GM18867 (cell line): ENCODE data around the gene TET3.

ENCODE experiments used
- ATAC-seq: cut with Tn5 transposase; IDR thresholded peaks from one replicate; pipeline ENCODE4 v1.9.1; 2021; ENCODE audit warnings: mild to moderate bottlenecking, moderate library complexity; ENCODE audit not compliant: unreplicated experiment

Gene TET3

GRCh38 chr2:73985308-73986084 lies 786 bp downstream of the TET3 start:
- peak; percentile 19 for ATAC-seq

GRCh38 chr2:73986085-73986681 lies 1.5 kb downstream of the TET3 start:
- ATAC-seq: no peak

DNA sequence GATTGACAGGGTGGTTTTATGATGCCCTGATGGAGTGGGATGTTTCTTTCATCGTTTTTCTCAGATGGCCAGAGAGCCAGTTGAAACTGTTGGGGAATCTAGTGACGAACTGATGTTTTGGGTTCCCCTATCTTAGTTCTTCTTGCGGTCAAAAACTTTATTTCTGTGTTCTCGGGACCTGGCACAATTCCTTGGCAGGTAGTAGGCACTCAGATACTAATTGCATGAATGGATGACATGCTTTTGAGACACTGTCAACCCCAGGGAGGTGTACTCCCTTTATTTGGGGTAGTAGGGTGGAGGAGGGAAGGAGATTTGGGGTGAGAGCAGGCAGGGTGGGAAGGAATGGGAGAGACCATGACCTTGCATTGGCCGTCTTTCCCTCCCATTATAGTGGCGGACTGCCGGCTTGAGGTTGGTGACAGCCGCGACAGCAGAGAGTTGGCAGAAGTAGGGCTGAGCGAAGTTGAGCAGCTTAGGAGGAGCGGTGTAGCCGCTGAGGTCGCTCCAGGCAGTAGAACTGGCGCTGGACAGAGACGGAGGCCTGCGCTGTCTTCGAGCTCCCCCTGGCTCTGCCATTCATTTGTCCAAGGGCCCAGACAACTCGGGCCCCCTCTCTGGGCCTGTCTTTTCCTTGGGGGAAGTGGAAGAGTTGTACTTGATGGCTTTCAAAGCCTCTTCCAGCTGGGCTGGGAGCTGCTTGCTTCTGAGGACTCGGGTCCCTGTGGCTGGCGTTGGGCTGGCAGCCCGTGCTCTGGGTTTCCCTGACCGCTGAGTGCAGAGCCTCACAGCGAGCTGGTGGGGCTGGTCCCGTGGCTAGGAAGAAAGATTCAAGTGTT lies 2.6 kb downstream of the TET3 start:
- no peak for ATAC-seq

DNA sequence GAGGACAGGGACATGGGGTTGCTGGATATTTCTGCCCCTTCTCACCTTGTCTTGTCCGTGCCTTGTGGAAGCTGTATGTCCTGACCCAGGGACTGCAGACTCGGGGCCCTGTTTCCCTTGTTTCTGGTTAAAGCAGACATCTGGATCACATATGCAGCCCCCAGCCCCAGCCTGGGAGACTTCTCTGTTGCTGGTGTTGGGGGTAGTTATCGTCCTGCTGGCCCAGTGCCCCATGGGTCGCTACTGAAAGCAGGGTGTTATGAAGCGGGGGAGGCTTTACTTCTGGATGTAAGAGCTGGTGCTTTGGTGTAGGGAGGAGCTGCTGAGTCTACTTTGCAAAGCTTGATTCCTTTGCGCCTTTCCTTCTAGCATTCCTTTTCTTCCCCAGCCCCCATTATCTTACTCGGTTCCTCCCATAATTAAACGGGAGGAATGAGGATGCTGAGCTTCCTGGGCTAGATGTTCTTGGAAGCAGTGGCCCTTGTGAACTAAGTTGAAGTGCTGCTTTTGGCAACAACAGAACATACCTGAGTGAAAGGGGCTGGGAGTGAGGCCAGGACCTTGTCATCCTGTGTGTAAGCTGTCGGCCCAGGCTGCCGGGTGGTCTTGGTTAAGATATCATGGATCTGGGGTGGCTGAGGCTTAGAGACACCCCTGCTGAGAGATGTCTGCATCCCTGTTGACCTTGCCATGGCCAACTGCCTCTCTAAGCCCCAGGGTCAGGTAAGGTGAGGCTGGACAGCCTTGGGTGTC lies 3.4 kb downstream of the TET3 start:
- ATAC-seq: no peak

DNA sequence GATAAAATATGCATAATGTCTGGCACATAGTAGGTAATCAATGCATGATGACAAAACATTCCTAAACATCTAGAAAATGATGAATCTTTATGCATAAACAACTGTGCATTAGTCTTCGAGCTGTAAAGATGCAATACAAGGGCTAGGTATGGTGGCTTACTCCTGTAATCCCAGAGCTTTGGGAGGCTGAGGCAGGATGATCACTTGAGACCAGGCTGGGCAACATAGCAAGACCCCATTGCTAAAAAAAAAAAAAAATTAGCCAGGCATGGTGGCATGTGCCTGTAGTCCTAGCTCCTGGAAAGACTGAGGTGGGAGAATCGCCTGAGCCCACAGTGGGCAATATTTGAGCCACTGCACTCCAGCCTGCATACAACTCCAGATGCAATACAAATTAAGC lies 5.3 kb downstream of the TET3 start:
- no peak for ATAC-seq

DNA sequence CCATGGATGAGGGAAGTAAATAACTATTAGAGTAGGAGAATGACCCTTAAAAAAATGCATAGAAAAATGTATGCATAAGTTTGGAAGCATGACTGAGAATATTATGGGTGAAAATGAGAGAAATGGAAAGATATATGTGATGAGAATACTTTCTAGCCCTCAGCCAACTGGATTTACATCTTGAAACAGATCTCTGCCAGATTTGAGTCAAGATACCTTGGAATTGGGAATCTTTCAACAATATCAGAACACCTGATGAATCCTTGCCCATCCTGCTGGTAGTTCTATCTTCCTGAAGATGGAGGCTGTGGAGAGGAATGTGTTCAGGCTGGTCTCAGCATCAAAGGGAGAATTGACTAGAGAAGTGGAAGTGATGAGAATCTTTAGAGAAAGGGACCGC lies 5.8 kb downstream of the TET3 start:
- ATAC-seq: no peak

DNA sequence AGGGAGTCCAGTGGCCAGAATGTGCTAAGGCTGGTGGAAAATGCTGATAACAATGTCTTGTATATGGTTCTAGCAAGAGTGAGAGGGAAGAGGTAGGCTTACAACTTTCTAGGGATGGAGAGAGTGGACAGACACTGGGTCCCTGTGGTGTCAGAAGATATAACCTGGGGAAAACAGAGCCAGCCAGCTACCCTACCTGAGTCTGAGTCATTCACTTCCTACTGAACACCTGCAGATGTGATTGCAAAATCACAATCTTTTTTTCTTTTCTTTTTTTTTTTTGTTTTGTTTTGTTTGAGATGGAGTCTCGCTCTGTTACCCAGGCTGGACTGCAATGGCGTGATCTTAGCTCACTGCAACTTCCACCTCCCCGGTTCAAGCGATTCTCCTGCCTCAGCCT lies 7.3 kb downstream of the TET3 start:
- ATAC-seq: no peak

DNA sequence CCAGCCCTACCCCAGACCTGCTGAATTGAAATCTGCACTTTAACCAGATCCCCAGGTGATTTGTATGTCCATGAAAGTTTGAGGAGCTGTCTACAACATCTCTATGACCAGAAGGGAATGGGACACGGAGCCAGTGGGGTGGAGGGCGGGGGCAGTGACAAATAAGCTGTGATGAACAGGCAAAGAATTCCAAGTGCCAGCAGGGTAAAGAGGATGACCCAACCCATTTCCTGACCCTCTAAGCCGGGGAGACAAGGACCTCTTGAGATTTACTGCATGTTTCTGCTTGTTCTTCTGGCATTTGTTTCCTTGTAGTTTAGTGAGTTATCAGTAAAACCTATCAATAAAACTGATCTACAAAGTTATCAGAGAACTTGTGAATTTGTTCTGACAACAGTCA lies 8.7 kb downstream of the TET3 start:
- no peak for ATAC-seq

DNA sequence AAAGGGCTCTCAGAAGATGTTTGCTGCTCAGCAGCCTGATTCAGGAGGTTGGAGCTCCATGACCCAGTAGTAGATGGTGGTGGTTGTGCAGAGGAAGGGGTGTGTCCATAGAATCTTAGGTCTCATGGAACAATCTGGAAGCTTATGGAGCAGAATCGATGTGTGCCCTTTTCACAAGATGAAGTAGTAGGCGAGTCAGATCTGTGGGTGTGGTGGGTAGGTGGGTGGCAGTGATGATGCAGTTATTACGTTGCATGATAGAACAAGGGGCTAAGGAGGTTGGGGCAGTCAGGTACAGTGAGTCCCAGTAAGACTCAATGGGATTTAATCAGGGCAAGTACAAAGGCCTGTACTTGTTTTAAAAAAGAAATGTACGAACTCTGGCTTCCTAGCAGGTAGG lies 9.1 kb downstream of the TET3 start:
- ATAC-seq: no peak

GRCh38 chr2:73994178-73994831 lies 9.6 kb downstream of the TET3 start:
- no peak for ATAC-seq

GRCh38 chr2:73995810-73996209 lies 11.1 kb downstream of the TET3 start:
- ATAC-seq: no peak

DNA sequence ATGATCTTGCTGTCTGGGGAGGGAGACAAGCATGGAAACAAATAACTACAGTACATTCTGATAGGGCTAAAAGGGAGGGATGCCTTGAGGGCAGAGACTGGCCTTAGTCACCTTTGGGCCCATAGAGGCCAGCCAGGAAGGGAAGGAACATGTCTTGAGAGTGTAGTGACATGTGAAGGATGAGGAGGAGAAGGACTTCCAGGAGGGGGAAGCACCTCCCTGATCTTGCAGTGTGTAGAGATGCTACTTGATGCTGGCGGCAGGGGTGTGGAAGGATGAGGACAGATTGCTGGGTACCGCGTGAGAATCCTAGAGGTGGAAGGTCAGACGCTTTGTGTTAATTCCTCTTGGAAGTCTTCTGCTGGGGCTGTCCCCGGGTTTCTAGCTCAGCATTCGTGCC lies 13.1 kb downstream of the TET3 start:
- no peak for ATAC-seq

- no peak for ATAC-seq
Measured at GRCh38 chr2:73998451-73998850, 13.7 kb downstream of the TET3 start.

- ATAC-seq: no peak
Measured at GRCh38 chr2:73998933-73999332, 14.2 kb downstream of the TET3 start.

DNA sequence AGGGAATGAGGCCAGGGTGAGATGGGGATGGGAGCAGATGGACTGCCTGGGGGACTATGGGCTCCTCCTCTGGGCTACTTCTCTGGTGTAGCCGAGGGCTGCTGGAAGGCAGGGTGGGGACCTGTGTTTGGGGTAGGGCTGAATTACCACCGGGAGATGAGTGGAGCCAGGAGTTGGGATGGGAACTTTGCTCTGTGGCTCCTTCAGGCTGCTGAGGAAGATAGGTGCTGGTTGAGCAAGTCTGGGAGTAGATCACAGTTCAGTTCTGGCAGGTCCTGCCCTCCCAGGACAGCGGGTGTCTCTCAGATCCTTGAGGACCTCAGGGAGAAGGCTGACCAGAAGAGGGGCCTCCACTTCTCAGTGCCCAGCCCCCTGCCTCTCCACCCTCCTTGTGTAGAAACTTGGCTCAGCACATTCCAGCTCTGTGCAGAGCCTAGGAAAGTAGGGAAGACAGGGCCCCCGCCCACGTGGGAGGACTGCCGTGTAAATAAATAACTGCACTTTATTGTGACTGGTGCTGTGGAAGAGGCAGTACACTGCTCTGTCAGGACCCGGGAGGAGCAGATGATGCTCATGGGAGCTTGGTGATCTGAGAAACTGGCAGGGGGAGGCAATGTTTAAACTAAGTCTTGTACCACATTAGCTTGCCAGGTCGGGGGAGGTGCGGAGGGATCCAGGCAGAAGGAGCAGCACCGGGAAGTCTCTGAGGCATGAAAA lies 15.3 kb downstream of the TET3 start:
- ATAC-seq: no peak

GRCh38 chr2:74000666-74001065 lies 16.0 kb downstream of the TET3 start:
- ATAC-seq: no peak

DNA sequence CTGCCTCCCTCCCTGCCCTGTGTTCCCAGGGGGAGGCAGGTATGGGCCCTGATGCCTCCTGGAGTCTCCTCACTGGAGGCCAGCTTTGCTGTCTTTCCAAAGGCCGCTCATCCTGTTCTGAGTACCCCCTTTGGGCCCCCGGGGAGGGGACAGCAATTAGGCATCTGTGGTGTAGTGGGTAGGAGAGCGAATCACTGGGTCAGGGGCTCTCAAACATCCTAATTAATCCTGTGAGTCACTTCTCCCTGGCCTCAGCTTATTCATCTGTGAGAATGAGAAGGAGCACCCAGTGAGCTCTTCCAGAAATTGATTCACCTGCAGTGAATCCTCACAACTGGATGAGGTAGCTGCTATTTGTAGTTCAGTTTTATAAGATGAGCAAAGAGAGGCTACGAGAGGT lies 16.4 kb downstream of the TET3 start:
- no peak for ATAC-seq

DNA sequence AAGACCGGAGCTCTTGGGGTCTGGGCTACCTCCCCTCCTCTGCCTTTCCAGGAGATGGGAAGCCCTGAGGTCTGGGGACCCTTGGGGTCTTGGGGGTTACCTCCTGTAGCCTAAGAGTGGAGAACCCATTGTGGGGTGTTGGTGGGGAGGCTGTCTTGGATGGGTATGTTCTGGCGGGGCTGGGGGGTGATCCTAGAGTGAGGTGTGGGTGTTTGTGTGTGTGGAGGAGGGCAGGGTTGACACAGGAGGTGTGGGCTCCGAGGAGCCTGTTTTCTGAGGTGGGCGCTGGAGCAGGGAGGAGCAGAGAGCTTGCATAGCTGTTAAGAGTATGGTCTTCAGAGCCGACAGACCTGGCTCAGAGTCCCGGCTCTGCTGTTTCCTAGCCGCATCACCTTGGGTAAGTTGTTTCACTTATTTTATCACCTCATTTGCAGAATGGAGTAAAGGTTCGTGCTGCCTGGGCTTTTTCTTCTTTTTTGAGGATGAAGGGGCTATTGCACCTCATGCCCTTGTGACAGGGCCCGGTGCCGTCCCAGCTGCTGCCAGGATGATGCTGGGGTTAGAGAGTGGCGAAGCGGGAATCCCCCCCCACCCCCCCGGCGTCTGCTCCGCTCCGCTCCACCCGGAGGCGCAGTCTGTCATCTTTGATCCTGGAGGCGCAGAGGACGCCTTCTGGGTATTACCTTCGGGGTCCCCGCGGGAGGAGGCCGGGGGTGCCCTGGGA lies 17.2 kb downstream of the TET3 start:
- peak; percentile 39 for ATAC-seq
